ENCODE measurements around the gene DLX4. TPM values are rescaled to one million over a fixed set of nuclear protein-coding genes. Genes with fewer than 3 reads are reported as not detected.

DLX4 gene
- total RNA-seq, 1 donor from 2014 or later: not detected

- Mint-ChIP-seq H3K36me3 (ENCODE audit: low read depth, unreplicated experiment) (peaks cover 2% of the 10 kb centered on the region), H3K27me3 (ENCODE audit: low read depth, unreplicated experiment) (peaks cover 56% of the 10 kb centered on the region), H3K4me1 (ENCODE audit: low read depth, unreplicated experiment) (peaks cover 11% of the 10 kb centered on the region), H3K27ac (ENCODE audit: unreplicated experiment) (no peak overlapping the region), H3K9me3 (ENCODE audit: unreplicated experiment) (no peaks in the 10 kb centered on the region), H3K4me3 (ENCODE audit: unreplicated experiment) (no peak overlapping the region)
- Histone ChIP-seq H3K27me3 (ENCODE audit: insufficient read depth, low read length) (peaks cover 14% of the 10 kb centered on the region), H3K79me2 (ENCODE audit: insufficient read depth, low read length) (no peaks in the 10 kb centered on the region), H3K4me3 (ENCODE audit: insufficient read depth, low read depth, low read length) (no peak overlapping the region), H3K36me3 (ENCODE audit: insufficient read depth, low read length) (no peaks in the 10 kb centered on the region), H2AFZ (ENCODE audit: low read depth, low read length) (no peak overlapping the region), H3K9me3 (ENCODE audit: insufficient read depth, low read depth, low read length) (no peaks in the 10 kb centered on the region), H3K4me2 (ENCODE audit: low read length) (peak overlapping the region; percentile 24), H3K4me1 (ENCODE audit: insufficient read depth, low read length) (peaks cover 22% of the 10 kb centered on the region), H3K9ac (ENCODE audit: low read length) (no peak overlapping the region), H4K20me1 (ENCODE audit: insufficient read depth, low read length) (no peaks in the 10 kb centered on the region), H3K27ac (ENCODE audit: low read depth, low read length) (no peak overlapping the region)
- FAIRE-seq (no peak), DNase-seq (ENCODE audit: low read depth) (peak; percentile 28)
- no peak for TF ChIP-seq CTCF (IDR thresholded peaks at IDR 0.05; ENCODE audit: insufficient read depth, low read depth, low read length)
- TF ChIP-seq EZH2 (IDR thresholded peaks at IDR 0.05; ENCODE audit: insufficient read depth, low read length): no peak
Measured at GRCh38 chr17:49928837-49929475, 40.0 kb upstream of the DLX4 start.

DNA sequence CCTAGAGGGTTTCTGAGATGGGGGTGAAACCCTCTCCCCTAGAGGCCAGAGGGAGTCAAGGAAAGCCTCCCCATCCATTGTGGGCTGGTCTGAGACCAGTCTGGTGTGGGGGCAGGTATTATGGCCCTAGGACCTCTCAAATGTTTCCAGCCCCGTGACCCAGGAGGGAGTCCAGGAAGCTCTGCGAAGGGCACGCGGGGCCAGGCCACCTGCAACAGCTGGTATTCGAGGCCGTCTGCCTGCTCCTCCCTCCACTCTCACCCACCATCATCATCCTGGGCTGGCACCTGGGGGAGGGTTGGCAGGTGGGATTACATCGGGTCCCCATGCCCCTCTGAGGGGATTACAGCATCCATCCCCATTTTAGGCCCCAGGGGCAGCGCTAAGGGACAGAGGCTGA, 38.1 kb upstream of the DLX4 start:
- Histone ChIP-seq H3K27me3 (ENCODE audit: insufficient read depth, low read length) (peaks cover 16% of the 10 kb centered on the region), H3K27ac (ENCODE audit: low read depth, low read length) (no peak overlapping the region), H3K9me3 (ENCODE audit: insufficient read depth, low read depth, low read length) (no peaks in the 10 kb centered on the region), H3K4me3 (ENCODE audit: insufficient read depth, low read depth, low read length) (no peak overlapping the region), H3K36me3 (ENCODE audit: insufficient read depth, low read length) (no peaks in the 10 kb centered on the region), H3K79me2 (ENCODE audit: insufficient read depth, low read length) (no peaks in the 10 kb centered on the region), H3K9ac (ENCODE audit: low read length) (no peak overlapping the region), H4K20me1 (ENCODE audit: insufficient read depth, low read length) (no peaks in the 10 kb centered on the region), H2AFZ (ENCODE audit: low read depth, low read length) (no peak overlapping the region), H3K4me1 (ENCODE audit: insufficient read depth, low read length) (peaks cover 22% of the 10 kb centered on the region), H3K4me2 (ENCODE audit: low read length) (no peak overlapping the region)
- FAIRE-seq (no peak), DNase-seq (ENCODE audit: low read depth) (no peak)
- Mint-ChIP-seq H3K36me3 (ENCODE audit: low read depth, unreplicated experiment) (peaks cover 2% of the 10 kb centered on the region), H3K27ac (ENCODE audit: unreplicated experiment) (no peak overlapping the region), H3K27me3 (ENCODE audit: low read depth, unreplicated experiment) (peaks cover 53% of the 10 kb centered on the region), H3K4me1 (ENCODE audit: low read depth, unreplicated experiment) (peaks cover 11% of the 10 kb centered on the region), H3K4me3 (ENCODE audit: unreplicated experiment) (no peak overlapping the region), H3K9me3 (ENCODE audit: unreplicated experiment) (no peaks in the 10 kb centered on the region)
- TF ChIP-seq CTCF (IDR thresholded peaks at IDR 0.05; ENCODE audit: insufficient read depth, low read depth, low read length) (no peak), EZH2 (IDR thresholded peaks at IDR 0.05; ENCODE audit: insufficient read depth, low read length) (no peak)

GRCh38 chr17:49931416-49932137, 37.4 kb upstream of the DLX4 start:
- Mint-ChIP-seq H3K27ac (ENCODE audit: unreplicated experiment) (no peak overlapping the region), H3K9me3 (ENCODE audit: unreplicated experiment) (no peaks in the 10 kb centered on the region), H3K36me3 (ENCODE audit: low read depth, unreplicated experiment) (peaks cover 2% of the 10 kb centered on the region), H3K4me1 (ENCODE audit: low read depth, unreplicated experiment) (peaks cover 11% of the 10 kb centered on the region), H3K27me3 (ENCODE audit: low read depth, unreplicated experiment) (peaks cover 53% of the 10 kb centered on the region), H3K4me3 (ENCODE audit: unreplicated experiment) (no peak overlapping the region)
- Histone ChIP-seq H4K20me1 (ENCODE audit: insufficient read depth, low read length) (no peaks in the 10 kb centered on the region), H3K4me1 (ENCODE audit: insufficient read depth, low read length) (peaks cover 22% of the 10 kb centered on the region), H3K27me3 (ENCODE audit: insufficient read depth, low read length) (peaks cover 23% of the 10 kb centered on the region), H3K4me2 (ENCODE audit: low read length) (no peak overlapping the region), H3K9ac (ENCODE audit: low read length) (no peak overlapping the region), H3K9me3 (ENCODE audit: insufficient read depth, low read depth, low read length) (no peaks in the 10 kb centered on the region), H3K4me3 (ENCODE audit: insufficient read depth, low read depth, low read length) (no peak overlapping the region), H2AFZ (ENCODE audit: low read depth, low read length) (no peak overlapping the region), H3K27ac (ENCODE audit: low read depth, low read length) (no peak overlapping the region), H3K79me2 (ENCODE audit: insufficient read depth, low read length) (no peaks in the 10 kb centered on the region), H3K36me3 (ENCODE audit: insufficient read depth, low read length) (no peaks in the 10 kb centered on the region)
- FAIRE-seq (no peak), DNase-seq (ENCODE audit: low read depth) (no peak)
- TF ChIP-seq CTCF (IDR thresholded peaks at IDR 0.05; ENCODE audit: insufficient read depth, low read depth, low read length) (no peak), EZH2 (IDR thresholded peaks at IDR 0.05; ENCODE audit: insufficient read depth, low read length) (no peak)

All from astrocyte (in vitro differentiated cells and primary cell).